Fibroblast of skin of scalp (primary cell): ENCODE results near the gene FHOD1.

Experiments
- DNase-seq: peaks from one replicate; pipeline ENCODE4 v3.0.0-alpha.2; 2013

FHOD1 gene

DNA sequence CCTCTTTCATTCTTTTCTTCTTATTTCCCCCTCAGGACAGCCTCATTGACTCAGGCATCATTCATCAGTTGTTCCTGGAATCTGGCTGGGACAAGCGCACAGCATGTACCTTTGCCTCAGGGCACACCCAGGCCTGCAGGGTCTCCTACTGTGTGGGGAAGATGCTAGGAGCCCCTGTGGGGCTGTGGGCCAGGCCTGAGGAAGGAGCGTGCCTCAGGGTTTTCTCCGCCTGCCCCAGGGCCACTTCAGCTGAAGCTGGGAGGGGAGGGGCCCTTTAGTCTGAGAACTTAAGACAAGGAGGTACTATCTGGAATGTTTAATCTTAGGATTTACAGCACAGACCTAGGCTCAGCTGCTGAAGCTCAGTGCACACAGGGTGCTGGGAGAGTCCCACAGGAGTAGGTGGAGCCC is 40.4 kb downstream of the FHOD1 start:
- no peak for DNase-seq

DNA sequence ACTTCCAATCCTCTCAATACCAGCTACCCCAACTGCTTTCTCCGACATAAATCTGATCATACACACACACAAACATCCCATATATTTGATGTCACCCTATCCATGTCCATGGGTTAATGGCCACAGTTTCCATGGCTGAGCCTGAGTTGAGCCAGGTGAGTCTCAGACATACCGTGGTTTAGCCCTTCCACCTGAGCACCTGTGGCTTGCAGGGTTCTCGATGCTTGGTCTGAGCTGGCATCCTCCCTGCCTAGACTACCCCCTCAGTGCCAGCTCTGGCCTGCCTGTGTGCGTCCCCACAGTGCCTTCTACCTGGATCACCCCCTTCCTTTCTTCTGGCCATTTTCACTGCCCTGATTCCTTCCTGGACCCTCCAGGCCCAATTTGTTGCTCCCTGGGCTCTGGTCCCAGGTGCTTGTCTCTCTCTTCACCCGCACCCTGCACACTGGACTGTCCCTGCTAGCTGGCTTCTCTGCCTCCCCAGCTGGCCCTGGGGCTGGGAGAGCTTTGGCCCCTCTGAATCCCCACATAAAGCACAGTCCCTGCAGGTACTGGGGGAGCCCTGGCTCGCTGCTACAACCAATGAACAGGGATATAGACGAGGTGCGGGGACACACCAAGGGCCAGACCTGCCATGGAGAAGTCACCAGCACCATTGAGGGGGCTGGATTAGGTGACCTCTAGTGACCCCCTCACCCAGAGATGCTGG is 41.0 kb downstream of the FHOD1 start:
- no peak for DNase-seq

DNA sequence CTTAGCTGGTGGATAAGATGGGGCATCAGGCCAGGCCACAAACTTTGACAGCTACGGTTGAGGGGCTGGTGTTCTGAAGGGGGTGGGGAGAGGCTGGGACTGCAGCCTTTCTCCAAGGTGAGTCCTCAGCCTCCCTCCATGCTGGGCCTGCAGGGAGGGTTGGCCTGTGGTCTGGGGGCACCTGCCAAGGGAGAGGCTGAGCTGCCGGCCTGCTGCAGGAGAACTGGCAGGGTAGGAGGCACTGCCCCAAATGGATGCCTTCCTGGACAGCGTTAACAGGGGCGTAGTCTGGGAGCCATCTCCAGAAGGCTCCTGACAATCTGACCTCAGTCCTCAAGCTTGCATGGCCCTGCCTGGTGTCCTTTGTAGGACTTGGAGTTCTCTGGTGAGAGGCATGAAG is 43.2 kb downstream of the FHOD1 start:
- no peak for DNase-seq

DNA sequence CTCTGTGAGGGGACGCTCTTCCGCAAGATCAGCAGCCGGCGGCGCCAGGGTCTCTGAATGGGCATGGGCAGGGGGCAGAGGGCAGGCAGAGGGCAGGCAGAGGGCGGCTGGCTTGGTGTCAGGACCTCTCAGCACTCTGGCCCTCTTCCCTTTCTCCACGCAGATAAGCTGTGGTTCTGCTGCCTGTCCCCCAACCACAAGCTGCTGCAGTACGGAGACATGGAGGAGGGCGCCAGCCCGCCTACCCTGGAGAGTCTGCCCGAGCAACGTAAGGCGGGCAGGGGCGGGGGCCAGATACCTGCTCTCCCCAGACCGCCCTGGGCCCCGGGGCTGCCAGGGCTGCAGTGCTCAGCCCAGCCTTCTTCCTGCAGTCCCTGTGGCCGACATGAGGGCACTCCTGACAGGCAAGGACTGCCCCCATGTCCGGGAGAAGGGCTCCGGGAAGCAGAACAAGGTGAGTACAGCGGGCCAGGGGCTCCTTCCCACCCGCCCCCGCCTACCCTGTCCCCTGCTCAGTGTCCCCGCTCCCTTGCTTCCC is 44.3 kb downstream of the FHOD1 start:
- no peak for DNase-seq

- no peak for DNase-seq
These were observed 44.9 kb downstream of the FHOD1 start for GRCh38 chr16:67202426-67202825.

DNA sequence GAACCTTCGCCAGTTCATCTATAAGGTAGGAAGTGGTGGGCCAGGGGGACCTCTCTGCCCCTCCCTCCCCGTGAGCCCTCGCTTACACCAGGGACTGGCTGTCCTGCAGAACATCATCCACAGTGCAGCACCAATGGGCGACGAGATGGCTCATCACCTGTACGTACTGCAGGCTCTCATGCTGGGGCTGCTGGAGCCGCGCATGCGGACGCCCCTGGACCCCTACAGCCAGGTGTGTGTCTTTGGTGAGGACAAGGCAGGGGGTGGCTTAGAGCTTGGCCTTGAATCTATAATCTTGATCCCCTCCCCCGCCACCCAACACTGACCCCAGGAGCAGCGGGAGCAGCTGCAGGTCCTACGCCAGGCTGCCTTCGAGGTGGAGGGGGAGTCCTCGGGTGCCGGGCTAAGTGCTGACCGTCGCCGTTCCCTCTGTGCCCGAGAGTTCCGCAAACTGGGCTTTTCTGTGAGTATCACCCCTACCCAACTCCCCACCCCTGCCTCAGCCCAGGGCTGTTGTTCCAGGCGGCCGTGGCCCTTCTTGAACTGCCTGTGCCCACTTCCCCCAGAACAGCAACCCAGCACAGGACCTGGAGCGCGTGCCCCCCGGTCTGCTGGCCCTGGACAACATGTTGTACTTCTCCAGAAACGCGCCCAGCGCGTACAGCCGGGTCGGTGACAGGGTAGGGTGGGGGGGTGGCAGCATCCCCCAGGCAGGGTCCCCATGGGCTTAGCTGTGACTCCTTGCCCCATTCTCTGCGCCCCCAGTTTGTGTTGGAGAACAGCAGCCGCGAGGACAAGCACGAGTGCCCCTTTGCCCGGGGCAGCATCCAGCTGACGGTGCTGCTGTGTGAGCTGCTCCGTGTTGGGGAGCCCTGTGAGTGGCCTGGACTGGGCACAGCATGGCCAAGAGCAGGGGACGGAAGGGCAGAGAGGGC is 45.6 kb downstream of the FHOD1 start:
- no peak for DNase-seq

GRCh38 chr16:67200491-67200890 is 46.8 kb downstream of the FHOD1 start:
- no peak for DNase-seq

GRCh38 chr16:67199808-67200198 is 47.5 kb downstream of the FHOD1 start:
- no peak for DNase-seq

GRCh38 chr16:67199011-67199807 is 48.1 kb downstream of the FHOD1 start, which contains the start of gene ELMO3:
TSS of gene ELMO3 (plus strand) at chr16:67199131. CDS start at chr16:67199327, 196 bp downstream.
- no peak for DNase-seq

DNA sequence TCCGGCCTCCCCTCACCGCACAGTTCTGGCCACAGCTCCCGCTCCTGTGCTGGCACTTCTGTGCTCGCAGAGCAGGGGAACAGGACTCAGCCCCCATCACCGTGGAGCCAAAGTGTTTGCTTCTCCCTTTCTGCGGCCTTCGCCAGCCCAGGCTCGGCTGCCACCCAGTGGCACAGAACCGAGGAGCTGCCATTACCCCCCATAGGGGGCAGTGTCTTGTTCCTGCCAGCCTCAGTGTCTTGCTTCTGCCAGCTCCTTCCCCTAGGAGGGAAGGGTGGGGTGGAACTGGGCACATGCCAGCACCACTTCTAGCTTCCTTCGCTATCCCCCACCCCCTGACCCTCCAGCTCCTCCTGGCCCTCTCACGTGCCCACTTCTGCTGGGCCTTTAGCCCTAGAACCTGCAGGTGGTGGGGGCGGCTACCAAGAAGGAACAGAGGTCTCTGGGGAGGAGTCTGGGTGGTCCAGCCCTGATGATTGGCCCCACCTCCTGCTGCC is 49.0 kb downstream of the FHOD1 start:
- peak; percentile 55 for DNase-seq

GRCh38 chr16:67197704-67198103 is 49.6 kb downstream of the FHOD1 start:
- DNase-seq, result no peak

- DNase-seq, result no peak
These were observed 50.4 kb downstream of the FHOD1 start for GRCh38 chr16:67196881-67197280.

DNA sequence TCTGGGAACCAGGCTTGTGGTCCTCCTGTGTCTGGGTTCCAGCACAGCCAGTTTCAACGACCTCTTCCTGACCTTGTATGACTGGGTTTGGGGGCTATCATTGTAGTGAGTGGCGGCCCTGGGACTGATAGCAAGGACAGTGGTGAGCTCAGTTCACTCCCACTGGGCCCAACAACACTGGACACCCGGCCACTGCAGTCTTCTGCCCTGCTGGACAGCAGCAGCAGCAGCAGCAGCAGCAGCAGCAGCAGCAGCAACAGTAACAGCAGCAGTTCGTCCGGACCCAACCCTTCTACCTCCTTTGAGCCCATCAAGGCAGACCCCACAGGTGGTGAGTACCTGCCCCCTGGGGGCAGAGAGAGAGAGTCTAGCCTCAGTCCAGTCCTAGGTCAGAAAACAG is 51.6 kb downstream of the FHOD1 start:
- no peak for DNase-seq

- DNase-seq, result no peak
These were observed 53.0 kb downstream of the FHOD1 start for GRCh38 chr16:67194260-67194659.

DNA sequence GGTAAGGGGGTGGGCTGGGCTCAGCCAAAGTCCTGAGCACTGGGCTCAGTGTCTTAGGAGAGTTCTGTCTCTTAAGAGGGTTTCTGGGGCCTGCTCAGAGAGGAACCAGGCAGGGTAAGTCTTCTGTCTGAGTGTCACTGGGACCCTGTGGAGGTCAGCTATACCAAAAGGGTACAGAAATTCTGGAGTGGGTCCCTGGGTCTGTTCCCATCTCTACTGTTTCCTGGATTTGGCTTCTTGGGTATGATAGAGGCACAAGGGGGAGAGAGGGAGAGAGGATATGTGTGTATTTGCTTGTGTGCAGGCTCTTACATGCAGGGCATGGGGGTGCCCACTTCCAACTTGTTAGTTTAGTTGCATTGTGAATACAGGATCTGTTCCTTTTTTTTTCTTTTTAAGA is 53.7 kb downstream of the FHOD1 start:
- DNase-seq, result no peak

GRCh38 chr16:67192781-67193361 is 54.4 kb downstream of the FHOD1 start:
- no peak for DNase-seq

GRCh38 chr16:67191995-67192681 is 55.1 kb downstream of the FHOD1 start, which contains the start of gene E2F4:
TSS of gene E2F4 (plus strand) at chr16:67192155. CDS start at chr16:67192228, 73 bp downstream.
- peak; percentile 93 for DNase-seq

- no peak for DNase-seq
These were observed 55.8 kb downstream of the FHOD1 start for GRCh38 chr16:67191411-67191994.

GRCh38 chr16:67190448-67191399 is 56.6 kb downstream of the FHOD1 start:
- no peak for DNase-seq

DNA sequence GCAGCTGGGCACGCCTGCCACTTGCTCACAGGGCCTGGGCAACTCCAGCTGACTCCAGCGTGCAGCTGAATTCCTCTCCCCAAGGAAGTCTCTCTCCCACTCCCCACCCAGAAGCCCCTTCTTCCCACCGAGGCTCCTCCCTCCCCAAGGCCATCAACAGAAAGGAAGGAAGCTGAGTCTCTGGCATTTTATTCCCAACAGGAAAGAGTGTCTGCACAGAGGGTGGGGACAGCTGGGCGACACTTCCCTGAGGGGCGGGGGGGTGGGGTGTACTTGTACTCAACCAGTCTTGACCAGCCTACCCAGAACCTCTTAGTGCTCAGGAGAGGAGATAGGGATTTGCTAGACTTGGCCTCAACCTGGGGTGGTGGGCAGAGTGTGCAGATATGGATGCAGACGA is 57.2 kb downstream of the FHOD1 start, which contains the start of gene EXOC3L1:
Gene EXOC3L1 (minus strand): TSS at position 96 of the 400 bp plus-strand sequence. CDS start 460 bp downstream, outside the sequence.
- DNase-seq, result no peak
